ENCODE measurements around the gene DERA. TPM values are rescaled to one million over a fixed set of nuclear protein-coding genes. Genes with fewer than 3 reads are reported as not detected.

DERA gene
- polyA plus RNA-seq, 3 donors, result 16.2 to 84.2 (median 83.6) TPM

GRCh38 chr12:15984097-15984800 lies 73.1 kb downstream of the DERA start:
- 100% methylated on average over 2 of the region's 6 CpGs for WGBS (ENCODE audit: insufficient coverage)
- Mint-ChIP-seq H3K4me3 (no peak overlapping the region), H3K27ac (no peak overlapping the region), H3K36me3 (peaks cover 54 to 76% of the 10 kb centered on the region in 2 donors), H3K27me3 (ENCODE audit: low read depth in 3 of 3) (peaks cover 0 to 2% (median 0%) of the 10 kb centered on the region in 3 donors), H3K4me1 (peaks cover 2% of the 10 kb centered on the region), H3K9me3 (peaks cover 0 to 17% (median 11%) of the 10 kb centered on the region in 7 donors)
- intact Hi-C loops (cut with micrococcal nuclease), result no loop called here
- no peaks in the 10 kb centered on the region for H3K79me2 ChIP-seq (ENCODE audit: insufficient read depth, low read length)
- DNase-seq, result no peak
- no peaks in the 10 kb centered on the region for H3K27me3 ChIP-seq (ENCODE audit: control insufficient read depth in 2 of 2, insufficient read depth in 2 of 2, low read length in 2 of 2)
- H3K4me1 ChIP-seq (ENCODE audit: control insufficient read depth in 1 of 2, insufficient read depth in 2 of 2, low read length in 2 of 2), result no peaks in the 10 kb centered on the region
- H3K36me3 ChIP-seq (replicated peaks in 1 of 2; ENCODE audit: control insufficient read depth in 1 of 2, insufficient read depth in 2 of 2, low read length in 2 of 2), result peaks cover 45 to 73% of the 10 kb centered on the region in 2 donors
- peaks cover 0 to 12% of the 10 kb centered on the region in 2 donors for H3K9me3 ChIP-seq (replicated peaks in 1 of 2; ENCODE audit: control insufficient read depth in 1 of 2, insufficient read depth in 1 of 2, low read length in 2 of 2)
- H3K27ac ChIP-seq (ENCODE audit: low read depth in 1 of 2, low read length in 2 of 2), result no peak overlapping the region
- H3K4me2 ChIP-seq (replicated peaks; ENCODE audit: extremely low read depth, low read length, poor library complexity, severe bottlenecking), result no peak overlapping the region
- no peak for TF ChIP-seq CTCF (IDR thresholded peaks at IDR 0.05)
- H3K4me3 ChIP-seq (replicated peaks in 1 of 3; ENCODE audit: low read depth in 2 of 3, low read length in 3 of 3), result no peak overlapping the region
- H2AFZ ChIP-seq (ENCODE audit: insufficient read depth, low read depth, low read length, poor library complexity, severe bottlenecking), result no peak overlapping the region
- H4K20me1 ChIP-seq (ENCODE audit: insufficient read depth, low read length), result no peaks in the 10 kb centered on the region
- no peak overlapping the region for H3K9ac ChIP-seq (ENCODE audit: insufficient read depth, low read length, poor library complexity, severe bottlenecking)

- no peaks in the 10 kb centered on the region for H3K79me2 ChIP-seq (ENCODE audit: insufficient read depth, low read length)
- peaks cover 47 to 78% of the 10 kb centered on the region in 2 donors for H3K36me3 ChIP-seq (replicated peaks in 1 of 2; ENCODE audit: control insufficient read depth in 1 of 2, insufficient read depth in 2 of 2, low read length in 2 of 2)
- Mint-ChIP-seq H3K27me3 (ENCODE audit: low read depth in 3 of 3) (peaks cover 0 to 2% (median 0%) of the 10 kb centered on the region in 3 donors), H3K4me1 (peaks cover 2% of the 10 kb centered on the region), H3K27ac (peak overlapping the region in 1 of 7 donors; percentile 18), H3K36me3 (peaks cover 57 to 76% of the 10 kb centered on the region in 2 donors), H3K4me3 (no peak overlapping the region), H3K9me3 (peaks cover 0 to 17% (median 11%) of the 10 kb centered on the region in 7 donors)
- WGBS (ENCODE audit: insufficient coverage), result no CpG with 5 or more reads among the region's 2 CpGs
- no peaks in the 10 kb centered on the region for H3K27me3 ChIP-seq (ENCODE audit: control insufficient read depth in 2 of 2, insufficient read depth in 2 of 2, low read length in 2 of 2)
- H3K4me2 ChIP-seq (replicated peaks; ENCODE audit: extremely low read depth, low read length, poor library complexity, severe bottlenecking), result no peak overlapping the region
- no peaks in the 10 kb centered on the region for H3K4me1 ChIP-seq (ENCODE audit: control insufficient read depth in 1 of 2, insufficient read depth in 2 of 2, low read length in 2 of 2)
- no peak for DNase-seq
- H3K9ac ChIP-seq (ENCODE audit: insufficient read depth, low read length, poor library complexity, severe bottlenecking), result no peak overlapping the region
- H3K9me3 ChIP-seq (replicated peaks in 1 of 2; ENCODE audit: control insufficient read depth in 1 of 2, insufficient read depth in 1 of 2, low read length in 2 of 2), result peaks cover 0 to 12% of the 10 kb centered on the region in 2 donors
- H3K27ac ChIP-seq (ENCODE audit: low read depth in 1 of 2, low read length in 2 of 2), result no peak overlapping the region
- TF ChIP-seq CTCF (IDR thresholded peaks at IDR 0.05), result no peak
- H4K20me1 ChIP-seq (ENCODE audit: insufficient read depth, low read length), result no peaks in the 10 kb centered on the region
- no peak overlapping the region for H3K4me3 ChIP-seq (replicated peaks in 1 of 3; ENCODE audit: low read depth in 2 of 3, low read length in 3 of 3)
- intact Hi-C loops (cut with micrococcal nuclease), result no loop called here
- H2AFZ ChIP-seq (ENCODE audit: insufficient read depth, low read depth, low read length, poor library complexity, severe bottlenecking), result no peak overlapping the region
These were observed 73.8 kb downstream of the DERA start for GRCh38 chr12:15984963-15985362.

Data from CD14-positive monocyte (primary cell).